Neural progenitor cell (in vitro differentiated cells): ENCODE results near the gene KCTD14. TPM values are rescaled to one million over a fixed set of nuclear protein-coding genes. Genes with fewer than 3 reads are reported as not detected.

ENCODE experiments used
- DNase-seq: peaks from one replicate; pipeline ENCODE4 v3.0.0-alpha.2; 2016; ENCODE audit warnings: low spot score
- H2AFZ ChIP-seq: fragments of 200-600 bp; sonication (generic); replicated peaks from 2 replicates; pipeline ENCODE4 v1.6.1; 2016; ENCODE audit warnings: antibody characterized with exemption
- H3F3A ChIP-seq: fragments of 200-600 bp; sonication (generic); 2 replicates; pipeline ENCODE4 v1.6.1; 2016; ENCODE audit warnings: antibody characterized with exemption, low read depth
- H3K27ac ChIP-seq: fragments of 200-600 bp; sonication (generic); 2 replicates; pipeline ENCODE4 v1.5.1; 2016; ENCODE audit warnings: mild to moderate bottlenecking
- H3K27me3 ChIP-seq: fragments of 200-600 bp; sonication (generic); 2 replicates; pipeline ENCODE4 v1.6.1; 2016; ENCODE audit warnings: mild to moderate bottlenecking, moderate library complexity
- H3K36me3 ChIP-seq: fragments of 200-600 bp; sonication (generic); 2 replicates; pipeline ENCODE4 v1.5.1; 2016
- H3K4me1 ChIP-seq: fragments of 200-600 bp; sonication (generic); 2 replicates; pipeline ENCODE4 v1.6.1; 2016; ENCODE audit warnings: mixed run types
- H3K4me2 ChIP-seq: fragments of 200-600 bp; sonication (generic); 2 replicates; pipeline ENCODE4 v1.6.1; 2016
- H3K4me3 ChIP-seq: fragments of 200-600 bp; sonication (generic); 2 replicates; pipeline ENCODE4 v1.5.1; 2016
- H3K79me2 ChIP-seq: fragments of 200-600 bp; sonication (generic); 2 replicates; pipeline ENCODE4 v1.6.1; 2016; ENCODE audit warnings: low read depth
- H3K9ac ChIP-seq: fragments of 200-600 bp; sonication (generic); 2 replicates; pipeline ENCODE4 v1.6.1; 2016
- H3K9me3 ChIP-seq: fragments of 200-600 bp; sonication (generic); 2 replicates; pipeline ENCODE4 v1.5.1; 2016; ENCODE audit warnings: low read depth
- H4K20me1 ChIP-seq: fragments of 200-600 bp; sonication (generic); 2 replicates; pipeline ENCODE4 v1.6.1; 2016; ENCODE audit warnings: low read depth
- H3K27ac Mint-ChIP-seq: 3 replicates; pipeline ENCODE4 v1.8.0; 2021; ENCODE audit warnings: mixed read lengths
- H3K27me3 Mint-ChIP-seq: 2 replicates; pipeline ENCODE4 v1.8.0; 2022; ENCODE audit warnings: low read depth, mild to moderate bottlenecking, inconsistent platforms, moderate library complexity, mixed read lengths; ENCODE audit not compliant: insufficient read depth
- H3K36me3 Mint-ChIP-seq: 3 replicates; pipeline ENCODE4 v1.8.0; 2021; ENCODE audit warnings: mixed read lengths
- H3K4me1 Mint-ChIP-seq: 3 replicates; pipeline ENCODE4 v1.8.0; 2021; ENCODE audit warnings: mixed read lengths
- H3K4me3 Mint-ChIP-seq: 3 replicates; pipeline ENCODE4 v1.8.0; 2021; ENCODE audit warnings: mild to moderate bottlenecking, moderate library complexity, mixed read lengths
- H3K9me3 Mint-ChIP-seq: 3 replicates; pipeline ENCODE4 v1.8.0; 2020; ENCODE audit warnings: mixed read lengths
- EZH2 ChIP-seq: fragments of 200-600 bp; sonication (generic); IDR thresholded peaks from 2 replicates; pipeline ENCODE4 v1.6.1; 2017; ENCODE audit warnings: antibody characterized with exemption, mild to moderate bottlenecking, moderate library complexity
- EZH2phosphoT487 ChIP-seq: fragments of 200-600 bp; sonication (generic); IDR thresholded peaks from 2 replicates; pipeline ENCODE4 v1.6.1; 2017; ENCODE audit warnings: antibody characterized with exemption
- total RNA-seq: library from RNA; depleted of rRNA; stranded (reverse); fragments of >200 nt; gene quantifications from 2 replicates; pipeline ENCODE4 v1.2.3, GENCODE V29; 2015; ENCODE audit warnings: low replicate concordance
- TF ChIP-seq, protein P1 (sequence below): fragments of 200-600 bp; sonication (generic); IDR thresholded peaks from 2 replicates; pipeline ENCODE4 v1.5.1; 2017; ENCODE audit warnings: antibody characterized with exemption, mild to moderate bottlenecking

Gene KCTD14
- total RNA-seq, 1 donor from 2014 or later: 5.3 TPM

DNA sequence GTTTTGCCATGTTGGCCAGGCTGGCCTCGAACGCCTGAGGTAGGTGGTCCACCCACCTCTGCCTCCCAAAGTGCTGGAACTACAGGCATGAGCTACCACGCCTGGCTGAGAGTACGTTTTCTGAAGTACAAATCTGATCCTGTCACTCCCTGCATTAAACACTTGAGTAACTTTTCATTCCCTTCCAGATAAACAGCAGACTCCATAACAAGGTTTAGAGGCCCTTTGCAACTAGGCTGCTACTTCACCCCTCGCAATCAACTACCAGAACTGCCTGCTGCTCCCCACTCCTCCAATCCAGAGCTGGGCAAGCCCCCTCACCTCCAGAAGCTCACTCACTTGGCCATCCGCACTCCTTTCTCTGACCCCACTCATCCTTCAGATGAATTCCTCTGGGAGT is 1.5 kb downstream of the KCTD14 start:
- peaks cover 21% of the 10 kb centered on the region for H3K4me1 ChIP-seq
- Mint-ChIP-seq H3K9me3 (no peaks in the 10 kb centered on the region), H3K4me1 (peaks cover 22% of the 10 kb centered on the region), H3K4me3 (no peak overlapping the region), H3K36me3 (no peaks in the 10 kb centered on the region), H3K27ac (no peak overlapping the region), H3K27me3 (peaks cover 8% of the 10 kb centered on the region)
- no peak overlapping the region for H3K9ac ChIP-seq
- no peaks in the 10 kb centered on the region for H3K79me2 ChIP-seq
- DNase-seq: no peak
- H3K27ac ChIP-seq: no peak overlapping the region
- H3K27me3 ChIP-seq: no peaks in the 10 kb centered on the region
- no peaks in the 10 kb centered on the region for H3K36me3 ChIP-seq
- H3K4me3 ChIP-seq: no peak overlapping the region
- TF ChIP-seq, protein P1, sequence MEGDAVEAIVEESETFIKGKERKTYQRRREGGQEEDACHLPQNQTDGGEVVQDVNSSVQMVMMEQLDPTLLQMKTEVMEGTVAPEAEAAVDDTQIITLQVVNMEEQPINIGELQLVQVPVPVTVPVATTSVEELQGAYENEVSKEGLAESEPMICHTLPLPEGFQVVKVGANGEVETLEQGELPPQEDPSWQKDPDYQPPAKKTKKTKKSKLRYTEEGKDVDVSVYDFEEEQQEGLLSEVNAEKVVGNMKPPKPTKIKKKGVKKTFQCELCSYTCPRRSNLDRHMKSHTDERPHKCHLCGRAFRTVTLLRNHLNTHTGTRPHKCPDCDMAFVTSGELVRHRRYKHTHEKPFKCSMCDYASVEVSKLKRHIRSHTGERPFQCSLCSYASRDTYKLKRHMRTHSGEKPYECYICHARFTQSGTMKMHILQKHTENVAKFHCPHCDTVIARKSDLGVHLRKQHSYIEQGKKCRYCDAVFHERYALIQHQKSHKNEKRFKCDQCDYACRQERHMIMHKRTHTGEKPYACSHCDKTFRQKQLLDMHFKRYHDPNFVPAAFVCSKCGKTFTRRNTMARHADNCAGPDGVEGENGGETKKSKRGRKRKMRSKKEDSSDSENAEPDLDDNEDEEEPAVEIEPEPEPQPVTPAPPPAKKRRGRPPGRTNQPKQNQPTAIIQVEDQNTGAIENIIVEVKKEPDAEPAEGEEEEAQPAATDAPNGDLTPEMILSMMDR: no peak
- TF ChIP-seq EZH2: no peak
- no peak for TF ChIP-seq EZH2phosphoT487
- H3F3A ChIP-seq: peaks cover 26% of the 10 kb centered on the region
- no peaks in the 10 kb centered on the region for H3K9me3 ChIP-seq
- H4K20me1 ChIP-seq: no peaks in the 10 kb centered on the region
- H2AFZ ChIP-seq: no peak overlapping the region
- H3K4me2 ChIP-seq: no peak overlapping the region

DNA sequence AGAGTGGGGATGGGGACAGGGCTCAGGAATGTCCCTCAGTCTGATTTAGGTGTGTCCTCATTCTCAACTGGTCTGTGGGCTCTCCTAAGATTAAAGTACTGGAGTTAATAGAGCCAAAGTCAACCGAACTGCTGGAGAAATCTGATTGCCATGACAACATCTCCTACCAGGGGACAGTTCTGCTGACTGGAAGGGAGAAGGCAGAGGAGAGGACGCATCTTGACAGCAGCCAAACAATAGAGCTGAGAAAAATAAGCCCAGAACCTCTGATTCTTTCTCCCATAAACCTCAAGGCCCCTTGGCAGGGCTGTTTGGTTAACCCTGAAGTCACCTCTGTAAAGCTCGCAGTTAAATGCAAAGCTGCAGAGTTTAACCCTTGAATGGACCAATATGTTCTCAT is 2.8 kb downstream of the KCTD14 start:
- peaks cover 8% of the 10 kb centered on the region for H3K27me3 Mint-ChIP-seq
- H3K27me3 ChIP-seq: no peaks in the 10 kb centered on the region
- peaks cover 26% of the 10 kb centered on the region for H3F3A ChIP-seq
- no peaks in the 10 kb centered on the region for H3K79me2 ChIP-seq
- H3K4me2 ChIP-seq: peak overlapping the region; percentile 3
- H3K4me1 ChIP-seq: peaks cover 21% of the 10 kb centered on the region
- H3K9ac ChIP-seq: no peak overlapping the region
- H2AFZ ChIP-seq: no peak overlapping the region
- TF ChIP-seq EZH2phosphoT487 (no peak), EZH2 (no peak)
- TF ChIP-seq, protein P1: no peak
- H3K4me1 Mint-ChIP-seq: peaks cover 22% of the 10 kb centered on the region
- no peaks in the 10 kb centered on the region for H3K9me3 ChIP-seq
- H3K27ac Mint-ChIP-seq: no peak overlapping the region
- H3K4me3 Mint-ChIP-seq: no peak overlapping the region
- H4K20me1 ChIP-seq: no peaks in the 10 kb centered on the region
- no peaks in the 10 kb centered on the region for H3K9me3 Mint-ChIP-seq
- DNase-seq: no peak
- no peaks in the 10 kb centered on the region for H3K36me3 ChIP-seq
- no peak overlapping the region for H3K4me3 ChIP-seq
- no peaks in the 10 kb centered on the region for H3K36me3 Mint-ChIP-seq
- no peak overlapping the region for H3K27ac ChIP-seq

DNA sequence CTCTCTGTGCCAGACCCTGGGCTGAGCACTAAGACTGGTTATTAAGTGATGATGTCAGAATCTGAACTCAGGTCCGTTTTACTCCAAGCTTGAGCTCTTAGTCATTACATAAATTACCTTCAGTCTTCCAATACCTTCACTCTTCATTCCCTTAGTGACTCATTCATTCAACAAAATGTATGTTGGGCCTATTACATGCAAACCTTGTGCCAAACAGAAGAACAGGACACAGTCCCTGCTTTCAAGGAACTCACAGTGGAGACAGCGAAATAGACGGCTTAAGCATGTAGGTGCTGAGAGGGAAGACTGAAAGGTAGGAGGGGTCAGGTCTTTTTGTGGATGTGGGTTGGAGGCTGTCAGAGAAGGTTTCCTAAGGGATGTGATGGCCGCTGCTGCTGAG is 3.3 kb downstream of the KCTD14 start:
- Mint-ChIP-seq H3K27me3 (peaks cover 8% of the 10 kb centered on the region), H3K4me3 (no peak overlapping the region), H3K36me3 (no peaks in the 10 kb centered on the region), H3K4me1 (peaks cover 22% of the 10 kb centered on the region), H3K27ac (no peak overlapping the region), H3K9me3 (no peaks in the 10 kb centered on the region)
- Histone ChIP-seq H3K4me3 (no peak overlapping the region), H3K4me2 (no peak overlapping the region), H3K9ac (no peak overlapping the region), H3K4me1 (peaks cover 21% of the 10 kb centered on the region), H3F3A (peaks cover 26% of the 10 kb centered on the region), H4K20me1 (no peaks in the 10 kb centered on the region), H3K36me3 (no peaks in the 10 kb centered on the region), H3K79me2 (no peaks in the 10 kb centered on the region), H3K27me3 (no peaks in the 10 kb centered on the region), H2AFZ (no peak overlapping the region), H3K27ac (no peak overlapping the region), H3K9me3 (no peaks in the 10 kb centered on the region)
- DNase-seq: no peak
- TF ChIP-seq EZH2: no peak
- no peak for TF ChIP-seq EZH2phosphoT487
- TF ChIP-seq, protein P1: no peak
